Right lobe of liver (tissue), 6 donors: ENCODE results near the gene UBE3B. TPM values are rescaled to one million over a fixed set of nuclear protein-coding genes. Genes with fewer than 3 reads are reported as not detected.

ENCODE experiments used
- ATAC-seq, 4 donors: fragments of 200-7000 bp; cut with Tn5 transposase; one replicate each; pipeline ENCODE4 v1.9.1; 2020; ENCODE audit warnings: mild to moderate bottlenecking in 4 of 4, moderate library complexity in 4 of 4
- DNase-seq, 3 donors: peaks; one replicate each; pipeline ENCODE4 v3.0.0-alpha.2; 2020
- H3K27ac ChIP-seq, 3 donors: fragments of 200-600 bp; one replicate each; pipeline ENCODE4 v1.8.0; 2022
- H3K27me3 ChIP-seq, 2 donors: fragments of 200-600 bp; one replicate each; pipeline ENCODE4 v1.8.0; 2022
- H3K36me3 ChIP-seq, 4 donors: fragments of 200-600 bp; sonication (generic) in 1 of 4; one replicate each; pipeline versions ENCODE4 v1.5.1 to v1.8.0; 2017 to 2022; ENCODE audit warnings: control low read depth in 1 of 4
- H3K4me1 ChIP-seq, 4 donors: fragments of 200-600 bp; sonication (generic) in 1 of 4; one replicate each; pipeline versions ENCODE4 v1.5.1 to v1.8.0; 2017 to 2022; ENCODE audit warnings: control low read depth in 1 of 4
- H3K4me3 ChIP-seq, 3 donors: fragments of 200-600 bp; one replicate each; pipeline ENCODE4 v1.8.0; 2022
- H3K9me3 ChIP-seq, 4 donors: fragments of 200-600 bp; sonication (generic) in 1 of 4; one replicate each; pipeline versions ENCODE4 v1.5.1 to v1.8.0; 2017 to 2022; ENCODE audit warnings: control low read depth in 1 of 4
- POLR2A ChIP-seq: fragments of 450-650 bp; IDR thresholded peaks from one replicate; pipeline ENCODE4 v1.6.1; 2017; ENCODE audit warnings: antibody characterized with exemption, mild to moderate bottlenecking
- WGBS: methylation state at CpG from one replicate; pipeline ENCODE4 v1.1.6; 2018; ENCODE audit warnings: low coverage, low lambda C conversion rate; ENCODE audit not compliant: insufficient coverage; ENCODE audit errors: missing lambda C conversion rate; 5-methylcytosine and 5-hydroxymethylcytosine counted together
- intact Hi-C, 2 donors: fragments of 100-400 bp; cut with DNase I; formaldehyde crosslinking; loops; one replicate each; pipeline versions ENCODE4 v1.11.2 to v1.14.1; 2022
- total RNA-seq, 6 experiments: library from RNA; depleted of rRNA in 2 of 6; stranded (reverse); fragments of >200 nt in 2 of 6; fragmentation: NEBNext Ultra II Directional in 3 of 6; extraction: Animal tissue kit (Norgen Biotek cat#: 25700) in 3 of 6; gene quantifications; one replicate each; pipeline versions ENCODE4 v1.1.0 to v1.2.4, GENCODE V29; 2016 to 2023
- TF ChIP-seq, protein P1 (sequence below), 4 donors: fragments of 200-600 bp in 3 of 4; fragments of 450-650 bp in 1 of 4; IDR thresholded peaks; one replicate each; pipeline versions ENCODE4 v1.5.1 to v1.8.0; 2016 to 2022; ENCODE audit warnings: antibody characterized with exemption in 4 of 4, mild to moderate bottlenecking in 2 of 4
- donor health status: DM: no; HTN: yes; CAD: no.
- donor health status: DM: no; HTN: no; CAD: no.
- donor health status: DM: no; HTN: no; CAD: no.
- donor health status: DM: no; HTN: yes; CAD: no.
- donor health status: DM: no; HTN: yes; CAD: no.

Gene UBE3B
- total RNA-seq, 6 experiments from 2014 or later = 15.3 to 31.8 (median 22.5) TPM

- H3K4me1 ChIP-seq = peaks cover 0 to 6% (median 0%) of the 10 kb centered on the region in 4 donors
- WGBS = 45% methylated on average over 5 of the region's 5 CpGs
- H3K9me3 ChIP-seq = no peaks in the 10 kb centered on the region
- DNase-seq = no peak
- no peak overlapping the region for H3K4me3 ChIP-seq
- intact Hi-C loops = no loop called here
- no peak overlapping the region for H3K27ac ChIP-seq
- peak in 3 of 4 donors; percentile 33 to 62 (median 58) for ATAC-seq
- H3K36me3 ChIP-seq = peaks cover 0 to 5% (median 4%) of the 10 kb centered on the region in 4 donors
- no peaks in the 10 kb centered on the region for H3K27me3 ChIP-seq
- TF ChIP-seq, protein P1, sequence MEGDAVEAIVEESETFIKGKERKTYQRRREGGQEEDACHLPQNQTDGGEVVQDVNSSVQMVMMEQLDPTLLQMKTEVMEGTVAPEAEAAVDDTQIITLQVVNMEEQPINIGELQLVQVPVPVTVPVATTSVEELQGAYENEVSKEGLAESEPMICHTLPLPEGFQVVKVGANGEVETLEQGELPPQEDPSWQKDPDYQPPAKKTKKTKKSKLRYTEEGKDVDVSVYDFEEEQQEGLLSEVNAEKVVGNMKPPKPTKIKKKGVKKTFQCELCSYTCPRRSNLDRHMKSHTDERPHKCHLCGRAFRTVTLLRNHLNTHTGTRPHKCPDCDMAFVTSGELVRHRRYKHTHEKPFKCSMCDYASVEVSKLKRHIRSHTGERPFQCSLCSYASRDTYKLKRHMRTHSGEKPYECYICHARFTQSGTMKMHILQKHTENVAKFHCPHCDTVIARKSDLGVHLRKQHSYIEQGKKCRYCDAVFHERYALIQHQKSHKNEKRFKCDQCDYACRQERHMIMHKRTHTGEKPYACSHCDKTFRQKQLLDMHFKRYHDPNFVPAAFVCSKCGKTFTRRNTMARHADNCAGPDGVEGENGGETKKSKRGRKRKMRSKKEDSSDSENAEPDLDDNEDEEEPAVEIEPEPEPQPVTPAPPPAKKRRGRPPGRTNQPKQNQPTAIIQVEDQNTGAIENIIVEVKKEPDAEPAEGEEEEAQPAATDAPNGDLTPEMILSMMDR (IDR thresholded peaks at IDR 0.05) = no peak
- TF ChIP-seq POLR2A = no peak
Measured at GRCh38 chr12:109448272-109448671, 29.2 kb upstream of the UBE3B start.

GRCh38 chr12:109448707-109449390 lies 28.6 kb upstream of the UBE3B start:
- H3K27ac ChIP-seq = no peak overlapping the region
- no peak for DNase-seq
- ATAC-seq = peak in 3 of 4 donors; percentile 47 to 70 (median 66)
- TF ChIP-seq, protein P1 (IDR thresholded peaks at IDR 0.05) = no peak
- TF ChIP-seq POLR2A = no peak
- no peaks in the 10 kb centered on the region for H3K9me3 ChIP-seq
- H3K36me3 ChIP-seq = peaks cover 0 to 9% (median 7%) of the 10 kb centered on the region in 4 donors
- peaks cover 0 to 6% (median 0%) of the 10 kb centered on the region in 4 donors for H3K4me1 ChIP-seq
- intact Hi-C loops = no loop called here
- no peaks in the 10 kb centered on the region for H3K27me3 ChIP-seq
- 52% methylated on average over 8 of the region's 8 CpGs for WGBS
- no peak overlapping the region for H3K4me3 ChIP-seq

DNA sequence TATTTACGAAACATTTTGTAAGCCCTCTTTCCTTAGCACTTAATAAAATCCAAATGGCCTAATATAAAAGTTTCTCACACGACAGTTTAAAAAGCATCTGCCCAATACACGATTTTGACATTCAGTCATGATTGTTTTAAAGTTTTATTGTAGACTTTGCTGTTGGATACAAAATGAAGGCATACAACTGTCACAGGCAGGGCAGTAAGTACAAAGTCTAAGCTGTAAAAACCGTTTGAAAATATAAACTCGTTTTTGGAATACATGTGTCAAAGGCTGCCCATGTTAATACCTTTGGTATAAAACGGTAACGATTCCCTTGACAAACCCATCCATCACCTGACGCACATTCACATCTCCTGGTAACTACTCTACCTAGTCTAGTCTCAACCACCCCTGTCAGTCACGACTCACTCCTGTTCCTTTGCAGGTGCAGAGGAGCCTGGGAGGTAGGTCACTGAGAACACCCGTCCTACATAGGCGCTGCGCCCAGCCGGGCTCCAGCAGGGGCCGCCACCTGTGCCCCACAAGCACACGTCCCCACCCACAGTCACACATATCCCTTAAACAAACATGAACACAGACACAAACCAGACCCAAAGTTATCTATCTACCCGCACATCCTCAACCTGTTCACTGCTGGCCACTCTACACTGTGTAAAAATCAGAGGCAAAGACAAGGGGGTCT lies 27.4 kb upstream of the UBE3B start:
- H3K27ac ChIP-seq = no peak overlapping the region
- ATAC-seq (no peak), DNase-seq (no peak)
- H3K4me1 ChIP-seq = peaks cover 0 to 6% (median 0%) of the 10 kb centered on the region in 4 donors
- no peak overlapping the region for H3K4me3 ChIP-seq
- intact Hi-C loops = no loop called here
- no peaks in the 10 kb centered on the region for H3K9me3 ChIP-seq
- no peaks in the 10 kb centered on the region for H3K27me3 ChIP-seq
- peaks cover 6 to 21% (median 7%) of the 10 kb centered on the region in 4 donors for H3K36me3 ChIP-seq
- TF ChIP-seq, protein P1 (IDR thresholded peaks at IDR 0.05) = no peak
- TF ChIP-seq POLR2A = no peak
- WGBS = 82% methylated on average over 10 of the region's 16 CpGs

DNA sequence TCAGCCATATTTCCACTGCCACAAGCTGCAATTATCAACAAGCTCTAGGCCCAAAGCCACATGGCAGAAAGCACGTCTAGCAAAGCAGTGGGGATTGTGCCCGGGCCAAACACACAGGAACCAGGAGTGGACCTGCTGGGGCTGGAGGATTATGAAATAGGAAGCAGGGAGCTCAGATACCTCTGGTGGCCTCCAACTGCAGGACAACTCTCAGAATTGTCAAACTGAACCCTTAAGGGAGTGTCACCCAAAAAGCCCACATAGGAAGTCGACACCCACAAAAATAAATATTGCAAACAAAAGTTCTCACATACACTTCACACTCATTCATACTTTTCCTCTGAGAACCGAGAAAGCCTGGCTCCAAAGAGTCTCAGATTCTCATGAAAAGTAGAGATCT lies 26.5 kb upstream of the UBE3B start:
- H3K4me3 ChIP-seq = no peak overlapping the region
- H3K27me3 ChIP-seq = no peaks in the 10 kb centered on the region
- no peak for TF ChIP-seq POLR2A
- TF ChIP-seq, protein P1 (IDR thresholded peaks at IDR 0.05) = no peak
- peaks cover 6 to 31% (median 10%) of the 10 kb centered on the region in 4 donors for H3K36me3 ChIP-seq
- ATAC-seq = peak in 3 of 4 donors; percentile 25 to 47 (median 33)
- peaks cover 0 to 6% (median 0%) of the 10 kb centered on the region in 4 donors for H3K4me1 ChIP-seq
- peak in 1 of 3 donors; percentile 76 for DNase-seq
- WGBS = 46% methylated on average over 3 of the region's 4 CpGs
- intact Hi-C loops = no loop called here
- H3K9me3 ChIP-seq = no peaks in the 10 kb centered on the region
- H3K27ac ChIP-seq = no peak overlapping the region
